Ascending aorta (tissue), 2 donors: ENCODE measurements around the gene C17orf100. TPM values are rescaled to one million over a fixed set of nuclear protein-coding genes. Genes with fewer than 3 reads are reported as not detected.

Experiments
- DNase-seq, 2 donors: peaks; one replicate each; pipeline ENCODE4 v3.0.0-alpha.2; 2019; ENCODE audit warnings: low spot score in 2 of 2
- H3K27ac ChIP-seq, 2 donors: fragments of 200-600 bp; sonication (generic); one replicate each; pipeline ENCODE4 v1.5.1; 2016 to 2017; ENCODE audit warnings: mild to moderate bottlenecking in 1 of 2
- H3K27me3 ChIP-seq: fragments of 200-600 bp; sonication (generic); one replicate; pipeline ENCODE4 v1.5.1; 2017
- H3K36me3 ChIP-seq, 2 donors: fragments of 200-600 bp; sonication (generic); one replicate each; pipeline ENCODE4 v1.5.1; 2016
- H3K4me1 ChIP-seq, 2 donors: fragments of 200-600 bp; sonication (generic); one replicate each; pipeline ENCODE4 v1.5.1; 2016 to 2017; ENCODE audit warnings: mild to moderate bottlenecking in 1 of 2
- H3K4me3 ChIP-seq, 2 donors: fragments of 200-600 bp; sonication (generic); one replicate each; pipeline ENCODE4 v1.5.1; 2016 to 2017; ENCODE audit warnings: mild to moderate bottlenecking in 1 of 2
- H3K9me3 ChIP-seq, 2 donors: fragments of 200-600 bp; sonication (generic); one replicate each; pipeline ENCODE4 v1.5.1; 2016
- CTCF ChIP-seq, 3 experiments: fragments of 200-600 bp in 2 of 3; fragments of 450-650 bp in 1 of 3; sonication (generic) in 2 of 3; IDR thresholded peaks; one replicate each; pipeline ENCODE4 v1.5.1; 2016 to 2019; ENCODE audit warnings: antibody characterized with exemption in 3 of 3, mild to moderate bottlenecking in 1 of 3, moderate library complexity in 1 of 3
- intact Hi-C: fragments of 100-400 bp; cut with DNase I; formaldehyde crosslinking; loops from one replicate; pipeline ENCODE4 v1.15.1; 2023
- total RNA-seq: library from RNA; depleted of rRNA; stranded (reverse); fragments of >200 nt; gene quantifications from one replicate; pipeline ENCODE4 v1.1.0, GENCODE V29; 2016

C17orf100 gene
- total RNA-seq, 1 donor from 2014 or later, result 4.3 TPM

GRCh38 chr17:6632530-6632929 is 19.0 kb upstream of the C17orf100 start:
- Histone ChIP-seq H3K36me3 (peaks cover 20 to 44% of the 10 kb centered on the region in 2 donors), H3K4me3 (no peak overlapping the region), H3K27ac (no peak overlapping the region), H3K27me3 (no peaks in the 10 kb centered on the region), H3K9me3 (no peaks in the 10 kb centered on the region), H3K4me1 (no peaks in the 10 kb centered on the region)
- TF ChIP-seq CTCF (IDR thresholded peaks at IDR 0.05), result no peak
- intact Hi-C loops, result no loop called here
- no peak for DNase-seq

DNA sequence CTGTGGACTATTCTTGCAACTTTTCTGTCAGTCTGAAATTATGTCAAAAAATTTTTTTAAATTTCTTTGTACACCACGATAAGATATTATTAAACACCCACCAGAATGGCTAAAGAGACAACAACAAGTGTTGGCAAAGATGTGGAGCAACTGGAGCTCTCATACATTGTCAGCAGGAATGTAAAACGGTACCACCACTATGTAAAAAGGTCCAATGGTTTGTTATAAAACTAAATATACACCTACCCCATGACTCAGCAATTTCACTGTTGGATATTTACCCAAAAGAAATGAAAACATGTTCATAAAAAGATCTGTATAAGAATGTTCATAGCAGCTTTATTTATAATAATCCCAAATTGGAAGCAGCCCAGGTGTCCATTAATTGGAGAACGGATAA is 18.3 kb upstream of the C17orf100 start:
- intact Hi-C loops, result no loop called here
- no peak overlapping the region for H3K4me3 ChIP-seq
- H3K27ac ChIP-seq, result no peak overlapping the region
- no peaks in the 10 kb centered on the region for H3K9me3 ChIP-seq
- no peaks in the 10 kb centered on the region for H3K4me1 ChIP-seq
- peaks cover 16 to 37% of the 10 kb centered on the region in 2 donors for H3K36me3 ChIP-seq
- no peak for TF ChIP-seq CTCF (IDR thresholded peaks at IDR 0.05)
- DNase-seq, result no peak
- no peaks in the 10 kb centered on the region for H3K27me3 ChIP-seq

DNA sequence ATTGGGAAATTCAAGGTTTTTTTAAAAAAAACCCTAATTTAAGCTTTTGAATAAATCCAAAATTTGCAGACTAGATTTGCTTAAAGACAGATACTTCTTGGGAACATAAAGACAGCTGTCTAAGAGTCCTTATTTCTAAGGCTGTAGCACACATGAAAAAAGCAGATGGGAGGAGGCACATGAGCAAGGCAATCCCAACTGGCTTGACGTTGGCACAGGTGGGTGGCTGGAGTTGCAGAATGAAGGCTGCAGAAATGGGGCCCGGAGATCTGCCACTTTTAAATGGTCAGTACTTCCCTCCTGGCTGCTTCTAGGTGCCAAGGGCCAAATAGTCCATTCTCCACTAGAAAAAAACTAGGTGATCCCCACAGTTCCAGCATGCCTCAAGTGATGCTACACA is 15.5 kb upstream of the C17orf100 start:
- Histone ChIP-seq H3K4me1 (peaks cover 7 to 12% of the 10 kb centered on the region in 2 donors), H3K4me3 (no peak overlapping the region), H3K27me3 (no peaks in the 10 kb centered on the region), H3K36me3 (peaks cover 11 to 26% of the 10 kb centered on the region in 2 donors), H3K9me3 (no peaks in the 10 kb centered on the region), H3K27ac (no peak overlapping the region)
- DNase-seq, result no peak
- no peak for TF ChIP-seq CTCF (IDR thresholded peaks at IDR 0.05)
- intact Hi-C loops, result no loop called here

DNA sequence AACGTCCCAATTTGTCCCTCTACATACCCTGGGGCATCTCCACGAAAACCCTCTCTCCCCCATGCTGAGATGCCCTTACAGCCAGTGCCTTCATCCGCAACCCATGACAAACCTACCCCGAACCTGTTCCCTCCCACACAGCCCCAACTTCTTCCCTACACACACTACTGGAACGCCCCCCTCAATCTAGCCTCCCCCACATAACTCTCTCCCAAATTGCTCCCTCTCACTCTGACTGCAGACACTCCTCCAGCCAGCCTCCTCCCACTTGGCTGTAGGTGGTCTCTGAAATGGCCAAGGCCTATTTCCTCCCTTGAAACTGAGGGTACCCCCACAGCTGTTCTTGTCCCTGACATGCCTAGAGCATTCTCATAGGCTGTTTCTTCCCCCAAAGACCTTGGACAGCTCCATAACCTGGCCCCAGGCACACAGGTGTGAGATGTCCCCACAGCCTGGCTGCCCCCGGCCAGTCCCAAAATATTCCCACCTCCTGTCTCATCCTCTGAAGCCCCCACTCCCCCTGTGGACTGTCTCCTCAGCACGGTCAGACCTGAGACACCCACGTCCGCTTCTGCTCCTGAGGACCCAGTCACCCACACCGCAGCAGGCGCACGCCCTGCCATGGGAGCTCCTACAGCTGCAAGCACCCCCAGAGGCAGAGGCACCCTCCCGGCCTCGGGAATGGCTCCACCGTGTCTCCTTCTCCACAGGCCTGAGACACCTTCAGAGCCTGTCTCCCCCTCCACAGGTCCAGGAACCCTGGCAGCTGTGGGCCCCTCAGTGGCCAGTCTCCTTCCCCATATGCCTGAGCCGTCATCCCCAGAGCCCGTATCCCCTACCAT is 14.7 kb upstream of the C17orf100 start:
- intact Hi-C loops, result no loop called here
- Histone ChIP-seq H3K4me1 (peaks cover 7 to 17% of the 10 kb centered on the region in 2 donors), H3K27me3 (no peaks in the 10 kb centered on the region), H3K36me3 (peaks cover 4 to 26% of the 10 kb centered on the region in 2 donors), H3K4me3 (no peak overlapping the region), H3K27ac (no peak overlapping the region), H3K9me3 (no peaks in the 10 kb centered on the region)
- no peak for TF ChIP-seq CTCF (IDR thresholded peaks at IDR 0.05)
- DNase-seq, result no peak

DNA sequence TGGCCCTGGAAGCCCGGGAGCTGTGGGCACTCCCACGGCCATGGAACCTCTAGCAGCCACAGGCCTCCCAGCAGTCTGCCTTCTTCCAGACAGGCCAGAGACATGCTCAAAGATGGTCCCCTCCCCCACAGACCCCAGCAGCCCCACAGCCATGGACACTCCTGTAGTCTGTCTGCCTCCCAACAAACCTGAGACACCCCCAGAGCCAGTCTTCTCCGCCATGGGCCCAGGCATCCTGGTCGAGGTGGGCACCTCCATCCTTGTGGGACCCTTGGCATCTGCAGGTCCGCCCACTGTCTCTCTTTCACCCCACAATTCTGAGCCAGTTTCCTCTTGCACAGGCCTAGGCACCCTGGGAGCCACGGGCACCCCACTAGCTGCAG is 14.1 kb upstream of the C17orf100 start:
- intact Hi-C loops, result no loop called here

More for the DNA sequence above, 14.1 kb upstream of the C17orf100 start:
- Histone ChIP-seq H3K36me3 (peaks cover 4 to 21% of the 10 kb centered on the region in 2 donors), H3K27me3 (no peaks in the 10 kb centered on the region), H3K27ac (no peak overlapping the region), H3K9me3 (no peaks in the 10 kb centered on the region), H3K4me3 (no peak overlapping the region), H3K4me1 (peaks cover 7 to 17% of the 10 kb centered on the region in 2 donors)
- TF ChIP-seq CTCF (IDR thresholded peaks at IDR 0.05), result no peak
- DNase-seq, result no peak
